GM03348 (cell line): ENCODE data around the gene ADAM12.
"Not testable (repeated sequence)": the region's sequence is repeated elsewhere in the genome, so short reads cannot be mapped to it uniquely, and the experiment has no call there.

Source experiments
- DNase-seq: peaks from one replicate; pipeline ENCODE4 v3.0.0; 2012; ENCODE audit warnings: low spot score

The ADAM12 gene

GRCh38 chr10:126373972-126374371, 14.3 kb downstream of the ADAM12 start:
- DNase-seq, result no peak

GRCh38 chr10:126373147-126373546, 15.1 kb downstream of the ADAM12 start:
- no peak for DNase-seq

GRCh38 chr10:126372396-126372795, 15.9 kb downstream of the ADAM12 start:
- no peak for DNase-seq

GRCh38 chr10:126369125-126369710, 19.1 kb downstream of the ADAM12 start:
- DNase-seq, result no peak

- DNase-seq, result no peak
These were observed 31.1 kb downstream of the ADAM12 start for GRCh38 chr10:126357169-126357568.

- no peak for DNase-seq
These were observed 34.6 kb downstream of the ADAM12 start for GRCh38 chr10:126353666-126354065.

DNA sequence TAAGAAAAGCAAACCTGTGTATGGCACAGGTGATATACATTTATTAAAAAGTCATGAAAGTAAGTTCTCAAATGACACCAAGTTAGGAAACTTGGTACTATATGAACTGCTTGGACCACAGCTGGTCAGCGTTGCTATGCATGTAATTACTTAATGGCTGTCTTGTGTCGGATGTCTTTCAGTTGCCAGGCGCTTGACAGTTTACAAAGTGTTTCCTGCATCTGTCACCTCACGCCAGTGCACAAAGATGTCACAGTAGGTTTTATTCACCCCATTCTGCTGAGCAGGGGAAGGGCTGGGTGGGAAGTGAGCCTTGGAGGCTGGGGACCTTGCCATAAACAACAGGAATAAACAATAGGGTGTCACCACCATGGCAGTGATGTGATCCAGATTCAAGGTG, 35.8 kb downstream of the ADAM12 start:
- DNase-seq, result no peak

- DNase-seq, result no peak
These were observed 37.3 kb downstream of the ADAM12 start for GRCh38 chr10:126351021-126351420.

- peak; percentile 82 for DNase-seq
These were observed 37.9 kb downstream of the ADAM12 start for GRCh38 chr10:126350216-126350992.

- DNase-seq, result no peak
These were observed 38.6 kb downstream of the ADAM12 start for GRCh38 chr10:126349676-126350075.

DNA sequence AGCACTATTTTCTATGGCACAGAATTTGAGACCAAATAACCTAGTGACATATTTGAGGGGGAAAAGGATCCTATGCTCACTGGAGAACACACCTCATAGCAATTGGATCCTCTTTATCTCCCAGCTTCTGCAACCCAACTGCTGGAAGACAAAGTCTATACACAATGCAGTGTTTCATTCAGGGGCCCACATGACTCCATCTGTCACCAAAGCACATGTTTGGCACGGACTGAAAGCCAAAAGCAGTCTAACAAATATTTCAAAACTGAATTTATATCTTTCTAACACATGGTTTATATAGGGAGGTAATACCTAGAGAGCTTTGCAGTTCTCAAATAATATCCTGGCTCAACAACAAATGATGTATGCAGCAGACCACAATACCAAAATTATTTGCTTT, 39.2 kb downstream of the ADAM12 start:
- DNase-seq, result no peak

DNA sequence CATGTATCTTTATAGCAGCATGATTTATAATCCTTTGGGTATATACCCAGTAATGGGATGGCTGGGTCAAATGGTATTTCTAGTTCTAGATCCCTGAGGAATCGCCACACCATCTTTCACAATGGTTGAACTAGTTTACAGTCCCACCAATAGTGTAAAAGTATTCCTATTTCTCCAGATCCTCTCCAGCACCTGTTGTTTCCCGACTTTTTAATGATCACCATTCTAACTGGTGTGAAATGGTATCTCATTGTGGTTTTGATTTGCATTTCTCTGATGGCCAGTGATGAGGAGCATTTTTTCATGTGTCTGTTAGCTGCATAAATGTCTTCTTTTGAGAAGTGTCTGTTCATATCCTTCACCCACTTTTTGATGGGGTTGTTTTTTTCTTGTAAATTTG, 44.8 kb downstream of the ADAM12 start:
- DNase-seq, result not testable (repeated sequence)

DNA sequence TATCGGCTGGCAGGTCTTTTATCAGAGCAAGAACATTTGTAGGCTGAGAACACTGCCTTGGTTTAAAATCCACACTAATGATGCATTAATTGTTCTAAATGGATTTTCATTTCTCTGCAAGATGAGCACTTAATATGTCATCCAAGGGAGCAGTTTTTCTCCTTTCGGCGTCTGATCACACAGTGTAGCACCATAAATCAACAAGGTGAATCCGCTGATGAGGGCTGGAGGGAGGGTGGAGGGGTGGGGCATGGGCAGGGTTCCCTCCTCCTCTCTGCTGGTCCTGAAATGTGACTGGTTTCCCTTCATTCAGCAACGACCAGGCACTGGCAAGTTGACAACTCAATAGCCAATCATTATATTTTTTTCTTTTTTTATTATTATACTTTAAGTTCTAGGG, 45.6 kb downstream of the ADAM12 start:
- DNase-seq, result no peak

DNA sequence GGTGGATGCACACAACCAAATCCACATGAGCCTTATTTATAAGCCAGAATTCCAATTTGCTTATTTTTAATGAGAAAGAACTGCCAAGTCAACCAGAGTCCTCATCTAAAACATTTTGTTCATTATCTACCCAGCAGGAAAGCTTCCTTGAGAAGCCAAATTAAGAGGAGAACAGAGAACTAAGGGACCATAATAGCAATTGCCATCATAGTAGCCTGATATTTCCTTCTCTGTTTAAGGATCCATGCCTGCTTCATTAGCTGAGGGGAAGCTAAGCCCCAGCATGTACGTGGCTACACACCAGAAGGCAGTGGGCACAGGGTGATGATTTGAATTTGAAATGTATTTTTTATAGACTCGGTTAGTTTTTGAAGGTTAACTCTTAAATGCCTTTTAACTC, 46.8 kb downstream of the ADAM12 start:
- DNase-seq, result no peak

DNA sequence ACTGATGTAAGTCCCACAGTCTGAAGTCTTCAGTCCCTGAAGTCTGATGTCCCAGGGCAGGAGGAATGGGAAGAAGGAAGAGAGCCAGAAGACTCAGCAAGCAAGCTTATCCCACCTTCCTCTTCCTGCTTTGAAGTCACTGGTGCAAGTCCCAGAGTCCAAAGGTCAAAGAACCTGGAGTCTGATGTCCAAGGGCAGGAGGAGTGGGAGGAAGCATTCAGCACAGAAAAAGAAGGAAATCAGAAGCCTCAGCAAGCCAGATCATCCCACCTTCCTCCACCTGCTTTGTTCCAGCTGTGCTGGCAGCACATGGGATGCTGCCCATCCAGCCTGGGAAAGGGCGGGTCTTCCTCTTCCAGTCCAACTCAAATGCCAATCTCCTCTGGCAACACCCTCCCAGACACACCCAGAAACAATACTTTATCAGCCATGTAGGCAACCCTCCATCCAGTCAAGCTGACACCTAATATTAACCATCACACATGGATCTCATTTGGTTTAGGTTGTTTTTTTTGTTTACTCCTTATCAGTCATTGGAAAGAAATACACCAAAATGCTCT, 50.9 kb downstream of the ADAM12 start:
- DNase-seq, result no peak

DNA sequence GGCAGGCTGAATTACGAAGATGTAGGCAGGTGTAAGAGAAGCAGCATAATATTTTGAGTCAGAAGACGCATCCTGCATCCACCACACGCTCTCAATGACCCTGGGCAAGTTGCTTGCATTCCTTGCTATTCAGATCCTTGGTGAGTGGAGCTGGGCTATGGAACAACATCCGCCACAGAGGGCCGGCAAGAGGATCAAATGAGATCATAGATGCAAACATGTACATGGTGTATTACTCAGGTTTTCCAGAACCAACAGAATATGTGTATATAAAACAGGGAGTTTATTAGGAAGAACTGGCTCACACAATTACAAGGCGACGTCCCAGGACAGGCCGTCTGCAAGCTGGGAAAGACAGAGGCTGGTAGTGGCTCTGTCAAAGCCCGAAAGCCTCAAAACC, 51.5 kb downstream of the ADAM12 start:
- DNase-seq, result no peak

DNA sequence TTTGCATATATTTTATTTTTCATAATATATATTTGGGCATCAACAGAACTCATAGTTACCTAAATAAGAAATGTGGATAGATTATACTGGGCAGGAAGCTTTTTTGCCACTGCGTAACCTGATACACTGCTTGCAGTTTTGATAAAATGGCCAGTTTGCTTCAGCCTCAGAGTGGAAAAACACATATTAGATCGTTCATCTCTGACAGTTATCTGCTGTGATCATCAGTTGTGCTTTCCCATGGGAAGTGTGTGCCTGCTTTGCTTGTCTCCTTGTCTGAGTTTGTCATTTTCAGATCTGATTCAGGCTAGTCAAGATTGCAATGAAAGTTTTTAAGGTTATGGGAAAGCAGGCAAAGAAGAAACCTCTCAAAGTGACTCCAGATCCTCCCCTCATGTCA, 54.0 kb downstream of the ADAM12 start:
- DNase-seq, result no peak

GRCh38 chr10:126332576-126332975, 55.7 kb downstream of the ADAM12 start:
- no peak for DNase-seq

DNA sequence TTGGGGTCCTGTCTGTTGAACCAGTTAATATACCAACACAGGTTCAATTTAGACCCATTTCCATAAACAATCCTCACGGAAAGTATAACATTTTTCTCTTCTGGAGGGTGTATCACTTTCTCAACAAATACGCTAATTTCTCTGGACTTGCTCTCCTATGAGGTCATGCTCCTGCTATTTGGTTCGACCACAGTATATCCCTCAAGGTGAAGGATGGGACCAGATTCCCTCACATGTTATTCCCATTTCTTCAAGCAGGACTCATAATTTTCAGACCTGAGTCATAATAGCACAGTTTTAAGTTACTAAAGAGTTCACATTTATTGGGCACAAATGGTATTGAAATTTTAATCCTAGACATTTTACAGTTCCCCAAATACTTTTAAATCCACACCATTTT, 57.2 kb downstream of the ADAM12 start:
- peak; percentile 36 for DNase-seq

DNA sequence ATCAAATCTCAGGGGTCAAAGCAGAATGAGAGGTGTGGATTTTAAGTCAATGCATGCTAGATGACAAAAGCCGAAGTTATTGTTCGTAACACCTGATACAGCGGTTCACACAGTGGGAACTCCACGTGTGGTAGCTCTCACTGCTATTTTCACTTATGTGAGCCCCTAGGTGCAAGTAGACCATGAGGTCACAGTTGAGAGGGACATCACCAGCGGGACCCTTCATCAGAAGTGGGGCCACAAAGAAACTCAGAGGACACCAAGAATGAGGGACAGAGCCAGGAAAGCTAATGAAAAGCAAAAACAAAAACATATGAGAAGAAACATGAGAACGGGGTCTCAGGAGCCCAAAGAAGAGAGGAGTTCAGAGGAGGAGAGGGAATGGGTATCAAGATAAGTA, 63.5 kb downstream of the ADAM12 start:
- no peak for DNase-seq

DNA sequence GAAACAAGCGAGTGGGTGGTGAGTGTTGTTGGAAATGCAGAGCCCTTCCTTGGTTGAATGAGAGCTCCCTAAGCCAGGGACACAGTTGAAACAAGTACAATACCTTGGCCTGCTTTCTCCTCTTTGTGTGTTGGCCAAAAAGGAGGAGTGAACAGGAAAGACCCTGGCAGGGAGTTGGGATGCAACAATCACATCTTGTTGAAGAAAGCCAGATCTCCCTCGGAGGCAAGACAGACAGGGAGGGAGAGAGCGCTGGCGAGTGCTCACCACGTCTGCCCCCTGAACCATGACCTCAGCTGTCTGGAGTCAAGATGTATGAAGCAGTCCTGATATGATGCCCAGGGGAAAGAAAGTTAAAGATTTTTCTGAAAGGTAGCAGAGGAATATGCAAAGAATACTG, 66.8 kb downstream of the ADAM12 start:
- DNase-seq, result no peak

- no peak for DNase-seq
These were observed 70.5 kb downstream of the ADAM12 start for GRCh38 chr10:126317751-126318150.

DNA sequence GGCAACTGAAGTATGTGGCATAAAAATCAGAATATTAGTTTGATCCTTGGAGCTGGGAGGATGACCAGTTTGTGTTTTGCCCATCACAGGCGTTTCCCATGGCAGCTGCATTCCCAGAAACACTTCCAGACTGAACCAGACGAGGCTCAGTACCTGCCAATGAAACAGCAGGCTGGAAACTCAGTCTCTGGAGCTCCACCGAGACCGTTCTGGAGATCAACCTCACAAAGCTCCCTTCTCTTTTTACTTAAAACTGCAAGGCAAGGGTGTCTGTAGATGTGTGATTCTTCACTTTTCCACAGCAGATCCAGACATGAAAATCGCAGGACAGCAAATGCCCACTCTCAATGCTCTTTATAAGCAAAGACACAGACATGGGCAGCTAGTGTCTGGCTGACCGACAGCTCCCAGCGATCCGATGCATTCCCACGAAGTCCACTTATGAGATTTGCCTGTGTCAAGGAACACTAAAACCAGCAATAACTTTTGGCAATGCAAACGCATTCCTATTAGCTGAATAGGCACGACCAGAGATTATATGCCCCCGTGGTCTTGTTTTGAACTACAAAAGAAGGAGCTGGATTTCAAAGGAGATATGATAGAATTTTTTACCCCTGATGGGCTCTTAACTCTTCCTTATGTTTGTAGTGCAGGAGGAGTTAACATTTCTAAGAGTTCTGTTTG, 72.6 kb downstream of the ADAM12 start:
- peak; percentile 81 for DNase-seq
